HCT116 (cell line): ENCODE results near the gene LRP1B.

Source experiments
- CEBPB ChIP-seq: IDR thresholded peaks from 2 replicates; pipeline ENCODE4 v1.6.1; 2012; ENCODE audit warnings: low read depth
- EGR1 ChIP-seq: IDR thresholded peaks from 2 replicates; pipeline ENCODE4 v1.6.1; 2012; ENCODE audit warnings: low read depth
- EZH2 ChIP-seq: fragments of 200-600 bp; sonication (generic); IDR thresholded peaks from 2 replicates; pipeline ENCODE4 v1.6.1; 2017; ENCODE audit warnings: antibody characterized with exemption, mixed run types
- JUND ChIP-seq: IDR thresholded peaks from 2 replicates; pipeline ENCODE4 v1.6.1; 2012
- POLR2A ChIP-seq: IDR thresholded peaks from 2 replicates; pipeline ENCODE4 v1.7.0; 2011; ENCODE audit warnings: borderline replicate concordance; ENCODE audit not compliant: insufficient read depth, insufficient read length; ENCODE audit errors: extremely low read depth
- RAD21 ChIP-seq: IDR thresholded peaks from 2 replicates; pipeline ENCODE4 v1.6.1; 2012; ENCODE audit warnings: low read depth, mild to moderate bottlenecking
- SIN3A ChIP-seq: IDR thresholded peaks from 2 replicates; pipeline ENCODE4 v1.6.1; 2012; ENCODE audit warnings: low read depth
- SP1 ChIP-seq: IDR thresholded peaks from 2 replicates; pipeline ENCODE4 v1.6.1; 2012; ENCODE audit warnings: low read depth
- ZFX ChIP-seq: fragments of 450-650 bp; IDR thresholded peaks from 2 replicates; pipeline ENCODE4 v1.6.1; 2017
- ZNF274 ChIP-seq: fragments of 200-500 bp; sonication (Bioruptor generic); IDR thresholded peaks from 2 replicates; pipeline ENCODE4 v1.6.1; 2014; ENCODE audit warnings: mild to moderate bottlenecking, low read depth, low read length, inconsistent platforms
- TF ChIP-seq, protein P1 (sequence below), 3 experiments: fragments of 200-600 bp in 1 of 3; sonication (generic) in 1 of 3; IDR thresholded peaks in 2 of 3; conservative IDR thresholded peaks in 1 of 3; 2 replicates each; pipeline ENCODE4 v1.5.1; 2012 to 2017; ENCODE audit warnings: low read depth in 2 of 3, low read length in 2 of 3, antibody characterized with exemption in 1 of 3, borderline replicate concordance in 1 of 3, control low read depth in 1 of 3, mild to moderate bottlenecking in 1 of 3, mixed read lengths in 1 of 3, mixed run types in 1 of 3, moderate library complexity in 1 of 3; ENCODE audit not compliant: insufficient read depth in 1 of 3
- TF ChIP-seq, protein P2 (sequence below): IDR thresholded peaks from 2 replicates; pipeline ENCODE4 v1.6.1; 2012
- TF ChIP-seq, protein P3 (sequence below): IDR thresholded peaks from 2 replicates; pipeline ENCODE4 v1.6.1; 2012; ENCODE audit warnings: low read depth
- TF ChIP-seq, protein P4 (sequence below): IDR thresholded peaks from 2 replicates; pipeline ENCODE4 v1.6.1; 2011; ENCODE audit warnings: mild to moderate bottlenecking, low read length, moderate library complexity; ENCODE audit not compliant: insufficient replicate concordance; ENCODE audit errors: extremely low read depth

DNA sequence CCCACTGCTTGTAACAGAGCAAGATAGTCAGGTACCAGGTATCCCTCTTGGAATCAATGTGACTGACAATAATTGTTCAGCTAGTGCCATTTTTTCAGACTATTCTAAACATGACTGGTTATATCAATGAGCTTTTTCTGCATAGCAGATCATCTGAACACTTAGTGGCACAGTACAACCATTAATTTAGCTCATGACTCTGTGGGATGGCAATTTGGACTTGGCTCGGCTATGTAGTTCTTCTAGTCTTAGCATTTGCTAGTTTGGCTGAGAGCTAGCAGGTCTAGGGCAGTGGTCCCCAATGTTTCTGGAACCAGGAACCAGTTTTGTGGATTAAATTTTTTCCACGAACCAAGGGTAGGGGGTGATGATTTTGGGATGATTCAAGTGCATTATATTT, 1929.2 kb downstream of the LRP1B start:
- TF ChIP-seq, protein P1, sequence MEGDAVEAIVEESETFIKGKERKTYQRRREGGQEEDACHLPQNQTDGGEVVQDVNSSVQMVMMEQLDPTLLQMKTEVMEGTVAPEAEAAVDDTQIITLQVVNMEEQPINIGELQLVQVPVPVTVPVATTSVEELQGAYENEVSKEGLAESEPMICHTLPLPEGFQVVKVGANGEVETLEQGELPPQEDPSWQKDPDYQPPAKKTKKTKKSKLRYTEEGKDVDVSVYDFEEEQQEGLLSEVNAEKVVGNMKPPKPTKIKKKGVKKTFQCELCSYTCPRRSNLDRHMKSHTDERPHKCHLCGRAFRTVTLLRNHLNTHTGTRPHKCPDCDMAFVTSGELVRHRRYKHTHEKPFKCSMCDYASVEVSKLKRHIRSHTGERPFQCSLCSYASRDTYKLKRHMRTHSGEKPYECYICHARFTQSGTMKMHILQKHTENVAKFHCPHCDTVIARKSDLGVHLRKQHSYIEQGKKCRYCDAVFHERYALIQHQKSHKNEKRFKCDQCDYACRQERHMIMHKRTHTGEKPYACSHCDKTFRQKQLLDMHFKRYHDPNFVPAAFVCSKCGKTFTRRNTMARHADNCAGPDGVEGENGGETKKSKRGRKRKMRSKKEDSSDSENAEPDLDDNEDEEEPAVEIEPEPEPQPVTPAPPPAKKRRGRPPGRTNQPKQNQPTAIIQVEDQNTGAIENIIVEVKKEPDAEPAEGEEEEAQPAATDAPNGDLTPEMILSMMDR (IDR thresholded peaks at IDR 0.05 in 2 of 3, conservative IDR thresholded peaks at IDR 0.05 in 1 of 3; ENCODE audit: borderline replicate concordance in 1 of 3, insufficient read depth in 1 of 3, low read depth in 2 of 3, low read length in 2 of 3): no peak
- TF ChIP-seq POLR2A (no peak), RAD21 (no peak), EGR1 (no peak), ZFX (no peak), EZH2 (no peak), CEBPB (no peak), SIN3A (no peak), SP1 (no peak), ZNF274 (no peak), JUND (no peak)
- TF ChIP-seq, protein P2, sequence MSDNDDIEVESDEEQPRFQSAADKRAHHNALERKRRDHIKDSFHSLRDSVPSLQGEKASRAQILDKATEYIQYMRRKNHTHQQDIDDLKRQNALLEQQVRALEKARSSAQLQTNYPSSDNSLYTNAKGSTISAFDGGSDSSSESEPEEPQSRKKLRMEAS: no peak
- TF ChIP-seq, protein P3, sequence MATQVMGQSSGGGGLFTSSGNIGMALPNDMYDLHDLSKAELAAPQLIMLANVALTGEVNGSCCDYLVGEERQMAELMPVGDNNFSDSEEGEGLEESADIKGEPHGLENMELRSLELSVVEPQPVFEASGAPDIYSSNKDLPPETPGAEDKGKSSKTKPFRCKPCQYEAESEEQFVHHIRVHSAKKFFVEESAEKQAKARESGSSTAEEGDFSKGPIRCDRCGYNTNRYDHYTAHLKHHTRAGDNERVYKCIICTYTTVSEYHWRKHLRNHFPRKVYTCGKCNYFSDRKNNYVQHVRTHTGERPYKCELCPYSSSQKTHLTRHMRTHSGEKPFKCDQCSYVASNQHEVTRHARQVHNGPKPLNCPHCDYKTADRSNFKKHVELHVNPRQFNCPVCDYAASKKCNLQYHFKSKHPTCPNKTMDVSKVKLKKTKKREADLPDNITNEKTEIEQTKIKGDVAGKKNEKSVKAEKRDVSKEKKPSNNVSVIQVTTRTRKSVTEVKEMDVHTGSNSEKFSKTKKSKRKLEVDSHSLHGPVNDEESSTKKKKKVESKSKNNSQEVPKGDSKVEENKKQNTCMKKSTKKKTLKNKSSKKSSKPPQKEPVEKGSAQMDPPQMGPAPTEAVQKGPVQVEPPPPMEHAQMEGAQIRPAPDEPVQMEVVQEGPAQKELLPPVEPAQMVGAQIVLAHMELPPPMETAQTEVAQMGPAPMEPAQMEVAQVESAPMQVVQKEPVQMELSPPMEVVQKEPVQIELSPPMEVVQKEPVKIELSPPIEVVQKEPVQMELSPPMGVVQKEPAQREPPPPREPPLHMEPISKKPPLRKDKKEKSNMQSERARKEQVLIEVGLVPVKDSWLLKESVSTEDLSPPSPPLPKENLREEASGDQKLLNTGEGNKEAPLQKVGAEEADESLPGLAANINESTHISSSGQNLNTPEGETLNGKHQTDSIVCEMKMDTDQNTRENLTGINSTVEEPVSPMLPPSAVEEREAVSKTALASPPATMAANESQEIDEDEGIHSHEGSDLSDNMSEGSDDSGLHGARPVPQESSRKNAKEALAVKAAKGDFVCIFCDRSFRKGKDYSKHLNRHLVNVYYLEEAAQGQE: no peak
- TF ChIP-seq, protein P4, sequence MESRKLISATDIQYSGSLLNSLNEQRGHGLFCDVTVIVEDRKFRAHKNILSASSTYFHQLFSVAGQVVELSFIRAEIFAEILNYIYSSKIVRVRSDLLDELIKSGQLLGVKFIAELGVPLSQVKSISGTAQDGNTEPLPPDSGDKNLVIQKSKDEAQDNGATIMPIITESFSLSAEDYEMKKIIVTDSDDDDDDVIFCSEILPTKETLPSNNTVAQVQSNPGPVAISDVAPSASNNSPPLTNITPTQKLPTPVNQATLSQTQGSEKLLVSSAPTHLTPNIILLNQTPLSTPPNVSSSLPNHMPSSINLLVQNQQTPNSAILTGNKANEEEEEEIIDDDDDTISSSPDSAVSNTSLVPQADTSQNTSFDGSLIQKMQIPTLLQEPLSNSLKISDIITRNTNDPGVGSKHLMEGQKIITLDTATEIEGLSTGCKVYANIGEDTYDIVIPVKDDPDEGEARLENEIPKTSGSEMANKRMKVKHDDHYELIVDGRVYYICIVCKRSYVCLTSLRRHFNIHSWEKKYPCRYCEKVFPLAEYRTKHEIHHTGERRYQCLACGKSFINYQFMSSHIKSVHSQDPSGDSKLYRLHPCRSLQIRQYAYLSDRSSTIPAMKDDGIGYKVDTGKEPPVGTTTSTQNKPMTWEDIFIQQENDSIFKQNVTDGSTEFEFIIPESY: no peak
